Lower leg skin (tissue), 3 donors: ENCODE results near the gene MAP3K5.

Experiments used
- POLR2A ChIP-seq, 2 donors: fragments of 450-650 bp; IDR thresholded peaks; one replicate each; pipeline ENCODE4 v1.6.1; 2016 to 2017; ENCODE audit warnings: antibody characterized with exemption in 2 of 2, mild to moderate bottlenecking in 1 of 2, moderate library complexity in 1 of 2
- TF ChIP-seq, protein P1 (sequence below), 3 donors: fragments of 450-650 bp; IDR thresholded peaks; one replicate each; pipeline ENCODE4 v1.5.1; 2016; ENCODE audit warnings: antibody characterized with exemption in 3 of 3, mild to moderate bottlenecking in 3 of 3, moderate library complexity in 2 of 3

DNA sequence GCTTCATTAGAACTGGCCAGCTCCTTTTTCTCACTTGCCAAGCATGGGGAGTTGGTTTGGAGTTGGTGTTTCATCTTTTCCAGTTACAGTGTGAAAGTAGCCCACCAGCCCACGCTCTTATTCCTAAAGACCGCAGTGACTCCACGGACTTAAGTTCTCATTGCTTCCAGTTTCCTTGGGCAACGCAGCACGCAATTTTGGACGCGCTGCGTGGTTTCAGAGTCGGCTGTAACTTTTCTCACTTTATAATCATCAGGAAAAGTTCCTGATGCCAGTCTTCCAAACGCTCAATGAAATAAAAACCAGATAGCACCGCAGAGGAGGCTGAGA lies 29.7 kb upstream of the MAP3K5 start:
- TF ChIP-seq, protein P1, sequence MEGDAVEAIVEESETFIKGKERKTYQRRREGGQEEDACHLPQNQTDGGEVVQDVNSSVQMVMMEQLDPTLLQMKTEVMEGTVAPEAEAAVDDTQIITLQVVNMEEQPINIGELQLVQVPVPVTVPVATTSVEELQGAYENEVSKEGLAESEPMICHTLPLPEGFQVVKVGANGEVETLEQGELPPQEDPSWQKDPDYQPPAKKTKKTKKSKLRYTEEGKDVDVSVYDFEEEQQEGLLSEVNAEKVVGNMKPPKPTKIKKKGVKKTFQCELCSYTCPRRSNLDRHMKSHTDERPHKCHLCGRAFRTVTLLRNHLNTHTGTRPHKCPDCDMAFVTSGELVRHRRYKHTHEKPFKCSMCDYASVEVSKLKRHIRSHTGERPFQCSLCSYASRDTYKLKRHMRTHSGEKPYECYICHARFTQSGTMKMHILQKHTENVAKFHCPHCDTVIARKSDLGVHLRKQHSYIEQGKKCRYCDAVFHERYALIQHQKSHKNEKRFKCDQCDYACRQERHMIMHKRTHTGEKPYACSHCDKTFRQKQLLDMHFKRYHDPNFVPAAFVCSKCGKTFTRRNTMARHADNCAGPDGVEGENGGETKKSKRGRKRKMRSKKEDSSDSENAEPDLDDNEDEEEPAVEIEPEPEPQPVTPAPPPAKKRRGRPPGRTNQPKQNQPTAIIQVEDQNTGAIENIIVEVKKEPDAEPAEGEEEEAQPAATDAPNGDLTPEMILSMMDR (IDR thresholded peaks at IDR 0.05), result no peak
- no peak for TF ChIP-seq POLR2A (IDR thresholded peaks at IDR 0.05)
